ENCODE data around the gene P3H1.

The P3H1 gene

DNA sequence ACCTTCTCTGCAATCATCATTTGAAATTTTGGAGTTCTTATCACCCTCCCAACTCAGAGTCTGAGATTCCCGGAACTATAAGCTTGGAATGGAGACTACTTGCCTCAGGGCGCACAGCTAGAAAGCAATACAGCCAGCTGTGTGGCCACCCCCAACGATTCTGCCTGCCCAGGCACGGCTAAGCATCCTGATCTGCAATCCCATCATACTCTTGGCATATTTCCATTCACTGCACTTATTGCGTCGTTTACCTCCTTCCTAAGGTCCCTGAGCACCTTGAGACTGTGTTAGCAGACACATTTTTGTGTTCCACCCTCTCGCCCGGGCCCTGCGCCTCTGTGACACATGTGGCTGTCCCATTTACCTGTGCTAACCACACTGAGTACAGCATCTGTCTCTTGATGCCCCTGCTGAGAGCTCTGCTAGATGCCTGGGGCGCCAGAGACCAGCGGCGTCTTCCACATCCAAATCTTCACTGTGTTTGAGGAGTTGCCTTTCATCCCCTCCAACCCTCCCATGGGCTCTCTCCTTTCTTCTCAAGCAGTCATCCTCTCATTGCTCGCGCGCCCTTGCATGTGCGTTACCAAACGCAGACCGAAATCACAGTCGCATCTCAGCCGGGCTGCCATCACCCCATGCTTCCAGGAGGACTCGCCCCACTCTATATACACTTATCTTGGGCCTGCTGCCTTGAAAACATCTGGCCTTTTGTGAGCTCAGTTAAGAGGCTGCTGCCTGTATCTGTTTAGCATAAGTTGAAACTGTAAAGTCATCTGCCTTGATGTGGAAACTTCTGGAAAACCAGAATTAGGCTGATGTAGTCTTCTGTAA lies 23.3 kb downstream of the P3H1 start:
- no peak for DNase-seq (ENCODE audit: low spot score)

DNA sequence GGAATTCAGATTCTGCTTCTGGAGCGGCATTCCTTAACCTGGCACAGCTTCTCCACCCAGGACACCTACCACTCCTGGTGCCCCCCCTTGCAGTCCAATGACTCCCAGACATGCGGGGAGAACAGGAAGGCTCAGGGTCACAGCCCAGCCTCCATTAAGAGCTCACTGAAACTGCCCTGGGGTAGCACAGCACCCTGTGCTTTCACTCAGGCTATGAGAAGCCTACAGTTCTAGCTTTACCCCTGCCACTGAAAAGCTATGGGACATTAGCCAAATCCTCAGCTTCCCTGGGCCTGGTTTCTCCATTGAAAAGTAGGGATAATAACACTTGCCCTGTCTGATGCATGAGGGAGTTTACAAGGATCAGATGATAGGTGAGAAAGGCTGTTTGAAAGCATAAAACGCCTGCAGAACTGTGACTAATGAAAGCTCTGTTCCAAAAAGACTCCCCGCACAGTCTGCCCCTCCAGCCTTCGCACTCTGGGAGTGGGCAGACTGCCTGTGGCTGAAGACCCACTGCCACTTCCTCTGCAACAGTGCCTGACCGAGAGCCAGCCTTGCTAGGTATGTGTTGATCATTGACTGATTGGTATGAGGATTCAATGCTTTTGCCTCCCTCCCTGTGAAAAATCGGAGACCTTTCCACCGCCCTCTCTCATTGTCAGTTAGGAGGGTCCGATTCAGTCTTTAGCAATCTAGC lies 24.1 kb downstream of the P3H1 start:
- no peak for DNase-seq (ENCODE audit: low spot score)

DNA sequence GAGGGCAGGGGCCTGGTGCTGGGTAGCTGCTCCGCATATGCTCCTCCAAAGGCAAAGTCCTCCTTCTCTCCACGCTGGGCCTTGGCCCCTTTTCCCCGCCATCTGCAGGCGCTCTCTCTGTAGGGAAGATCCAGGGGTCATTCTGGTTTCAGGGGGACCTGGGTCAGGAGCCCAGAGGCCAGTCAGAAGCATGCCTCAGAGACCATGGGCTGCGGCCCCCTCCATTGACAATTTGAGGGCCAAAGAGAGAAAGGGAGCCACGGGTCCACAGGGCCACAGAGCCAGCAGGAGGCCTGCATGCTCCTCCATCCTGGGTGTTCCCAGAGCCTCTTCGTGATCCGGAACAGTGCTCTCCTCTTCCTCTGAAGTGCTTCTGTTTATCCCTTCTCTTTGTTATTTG lies 24.7 kb downstream of the P3H1 start:
- no peak for DNase-seq (ENCODE audit: low spot score)

DNA sequence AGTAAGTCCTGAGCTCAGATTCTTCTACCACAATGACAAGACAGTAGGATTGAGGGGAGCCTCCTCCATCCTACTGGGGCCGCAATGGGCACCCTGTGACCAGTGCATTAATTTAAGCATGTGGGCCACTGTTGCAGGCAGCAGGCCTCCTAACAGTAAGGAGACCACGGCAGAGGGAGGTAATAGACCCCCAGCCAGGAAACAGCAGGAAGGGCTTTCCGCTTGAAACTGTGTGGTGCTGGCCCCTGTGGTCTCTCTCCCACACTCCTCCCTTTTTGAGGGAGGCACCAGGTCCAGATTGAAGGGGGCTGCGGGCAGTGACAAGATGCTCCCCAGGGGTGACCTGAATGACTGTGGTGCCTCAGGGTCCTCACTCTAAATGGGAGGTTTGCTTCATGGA lies 25.1 kb downstream of the P3H1 start:
- DNase-seq (ENCODE audit: low spot score), result no peak

GRCh38 chr1:42740851-42741580 lies 25.8 kb downstream of the P3H1 start:
- no peak for DNase-seq (ENCODE audit: low spot score)

DNA sequence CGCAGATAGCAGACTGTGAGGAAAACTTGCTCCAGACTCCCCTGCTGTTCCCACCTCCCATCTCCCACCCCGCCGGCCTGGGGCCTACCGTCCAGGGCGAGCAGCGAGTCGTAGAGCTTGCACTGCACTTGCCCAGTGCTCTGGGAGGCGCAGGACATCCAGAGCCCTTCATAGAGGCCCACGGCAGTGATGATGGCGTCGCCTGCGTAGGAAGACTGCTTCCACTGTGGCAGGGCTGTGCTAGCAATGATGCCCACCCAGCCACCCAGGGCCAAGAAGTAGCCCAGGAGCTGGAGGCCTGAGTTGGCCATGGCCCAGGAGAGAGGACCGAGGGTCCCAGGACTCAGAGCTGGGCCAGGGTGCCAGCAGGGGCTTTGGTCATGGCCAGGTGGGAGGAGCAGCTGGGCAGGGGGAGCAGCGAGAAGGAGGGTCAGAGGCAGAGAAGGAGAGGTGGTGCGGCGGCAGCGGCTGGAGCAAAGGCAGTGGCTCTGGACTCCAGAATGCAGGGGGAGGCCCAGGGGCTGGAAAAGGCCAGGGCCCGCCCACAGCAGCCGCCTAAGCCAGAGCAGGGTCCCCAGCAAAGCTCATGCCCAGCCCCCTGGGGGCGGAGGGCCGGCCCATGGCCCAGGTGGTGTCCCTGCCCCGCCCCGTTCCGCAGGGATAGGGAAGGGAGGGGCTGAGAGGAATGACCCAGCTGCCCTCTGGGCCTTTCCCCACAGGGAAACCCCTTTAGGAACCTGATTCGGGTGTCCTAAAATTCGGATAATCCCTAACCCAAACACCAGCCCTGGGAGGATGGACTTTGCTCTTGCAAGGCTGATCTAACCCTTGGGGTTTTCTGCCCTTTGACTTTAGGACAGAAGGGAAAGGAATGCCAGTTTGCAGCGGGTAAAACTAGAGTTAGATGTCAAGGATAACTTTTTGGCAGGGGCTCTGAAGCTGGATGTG lies 26.8 kb downstream of the P3H1 start, which contains the start of gene CLDN19:
TSS of gene CLDN19 (minus strand) at position 484 of the 948 bp plus-strand sequence. CDS start at position 311, 173 bp downstream.
- no peak for DNase-seq (ENCODE audit: low spot score)

- DNase-seq (ENCODE audit: low spot score), result no peak
Measured at GRCh38 chr1:42738678-42739226, 28.1 kb downstream of the P3H1 start.

DNA sequence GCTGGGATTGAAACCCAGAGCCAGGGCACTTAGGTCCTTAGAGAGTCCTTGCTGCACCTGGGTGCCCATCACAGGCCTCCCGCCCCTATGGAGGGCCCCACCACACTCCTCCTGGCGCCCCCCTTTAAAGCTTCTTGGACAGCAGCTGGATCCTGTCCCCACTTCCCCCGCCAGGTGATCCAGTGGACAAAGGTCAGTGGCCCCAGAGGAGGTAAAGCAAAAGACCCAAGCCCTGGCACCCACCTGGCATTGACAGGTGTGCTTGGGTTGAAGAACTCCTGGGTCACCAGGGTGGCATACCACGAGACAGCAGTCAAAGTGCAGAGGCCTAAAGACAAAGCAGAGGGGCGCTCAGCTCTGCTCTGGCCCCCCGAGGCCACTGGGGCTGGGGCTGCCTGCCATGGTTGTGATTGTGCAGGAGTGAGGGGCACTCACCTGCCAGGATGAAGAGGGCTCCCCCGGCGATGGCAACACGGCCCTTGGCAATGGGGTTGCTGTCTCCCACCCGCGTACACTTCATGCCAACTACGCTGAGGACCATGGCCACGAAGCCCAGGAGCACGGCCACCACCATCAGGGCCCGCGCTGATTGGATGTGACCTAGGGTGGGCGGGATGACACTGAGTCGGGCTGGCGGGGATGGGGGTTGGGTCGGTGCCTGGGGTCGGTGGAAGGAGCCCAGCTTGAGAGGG lies 28.7 kb downstream of the P3H1 start:
- no peak for DNase-seq (ENCODE audit: low spot score)

- no peak for DNase-seq (ENCODE audit: low spot score)
Measured at GRCh38 chr1:42737257-42737656, 29.6 kb downstream of the P3H1 start.

DNA sequence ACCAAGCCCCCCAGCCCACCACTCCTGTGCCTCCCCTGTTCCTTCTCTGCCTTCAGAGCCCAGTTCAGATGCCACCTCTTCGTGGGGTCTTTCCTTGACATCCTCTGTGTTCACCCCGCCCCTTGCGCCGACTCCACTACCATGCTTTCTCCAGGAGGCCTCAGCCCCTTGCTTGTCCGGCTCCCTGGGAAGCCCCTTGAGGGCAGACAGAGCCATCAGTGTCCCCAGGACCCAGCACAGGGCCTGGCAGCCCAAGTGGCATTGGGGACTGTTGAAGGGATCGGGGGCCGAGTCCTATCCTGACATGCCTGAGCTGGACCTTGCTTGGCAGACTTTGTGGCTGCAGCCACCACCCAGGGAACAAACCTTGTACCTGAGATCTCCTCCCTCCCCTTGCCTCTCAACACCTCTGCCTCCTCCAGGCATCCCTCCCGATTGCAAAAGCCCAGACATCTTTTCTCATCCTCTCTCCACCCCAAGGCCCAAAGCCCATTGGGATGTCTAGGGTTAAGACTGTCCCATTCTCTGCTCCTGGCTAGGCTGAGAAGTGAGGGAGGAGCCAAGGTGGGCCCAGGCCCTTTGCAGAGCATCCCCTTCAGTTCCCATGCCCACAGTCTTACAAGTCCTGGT lies 30.1 kb downstream of the P3H1 start:
- DNase-seq (ENCODE audit: low spot score), result no peak

DNA sequence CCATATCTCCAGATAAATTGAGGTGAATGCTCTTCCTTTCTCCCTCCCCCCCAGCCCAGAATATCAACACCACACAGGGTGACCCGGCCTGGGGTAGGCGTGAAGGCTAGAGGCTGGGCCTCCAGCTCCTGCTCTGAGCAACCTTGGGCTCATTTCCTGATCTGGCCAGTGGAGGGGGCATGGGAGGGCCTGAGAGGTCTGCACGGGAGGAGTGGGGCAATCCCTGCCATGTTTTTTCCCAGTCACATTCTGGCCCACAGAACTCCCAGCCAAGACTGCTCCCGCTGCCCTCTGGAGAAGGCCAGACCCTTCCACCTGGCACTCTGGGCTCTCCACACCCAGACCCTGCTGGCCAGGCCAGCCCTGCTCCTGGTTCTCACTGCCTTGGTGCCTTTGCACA lies 30.7 kb downstream of the P3H1 start:
- DNase-seq (ENCODE audit: low spot score), result no peak

DNA sequence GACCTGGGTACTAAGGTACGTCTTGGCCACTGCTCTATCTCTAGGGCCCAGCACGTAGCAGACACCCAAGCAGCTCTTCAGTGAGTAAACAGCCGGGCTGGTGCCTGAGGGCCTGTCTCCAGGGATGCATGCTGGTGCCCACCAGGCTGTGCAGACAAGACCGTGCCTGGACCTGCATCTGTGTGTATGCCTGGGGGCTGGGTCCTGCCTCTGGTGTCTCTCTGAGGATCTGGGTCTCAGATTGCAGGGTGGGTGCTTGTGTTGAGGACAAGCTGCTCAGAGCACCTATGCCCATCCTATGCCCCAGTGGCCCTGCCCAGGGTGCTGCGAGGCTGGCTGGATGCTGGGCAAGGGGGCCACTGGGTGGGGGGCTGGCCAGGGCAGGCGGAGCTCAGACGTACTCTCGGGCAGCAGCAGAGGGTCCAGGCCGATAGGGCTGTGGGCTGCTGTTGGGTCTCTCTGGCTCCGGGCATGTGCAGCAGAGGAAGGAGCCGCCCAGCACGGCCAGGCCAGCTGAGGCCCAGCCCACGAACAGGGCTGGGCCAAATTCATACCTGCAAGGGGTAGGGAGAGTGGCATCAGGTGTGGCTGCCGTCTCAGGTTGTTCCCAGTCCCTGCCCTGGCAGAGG lies 31.2 kb downstream of the P3H1 start:
- no peak for DNase-seq (ENCODE audit: low spot score)

DNA sequence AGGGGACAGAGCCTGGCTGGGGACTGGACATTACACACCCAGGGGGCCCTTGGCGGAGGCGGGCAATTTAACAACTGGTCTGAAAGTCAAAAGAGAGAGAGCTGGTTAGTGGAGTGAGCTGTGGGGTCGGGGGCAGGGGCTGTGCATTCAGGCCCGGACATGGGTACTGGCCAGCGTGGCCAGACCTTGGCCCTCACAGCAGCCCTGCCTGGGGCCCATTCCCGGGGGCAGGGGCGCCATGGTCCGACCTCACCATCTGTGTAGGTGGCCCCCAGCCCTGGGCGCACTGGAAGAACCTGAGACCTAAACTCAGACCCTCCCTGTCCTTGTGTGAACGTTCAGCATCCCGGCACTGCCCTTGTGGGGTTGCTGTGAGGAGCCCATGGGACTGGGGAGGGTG lies 31.8 kb downstream of the P3H1 start:
- no peak for DNase-seq (ENCODE audit: low spot score)

DNA sequence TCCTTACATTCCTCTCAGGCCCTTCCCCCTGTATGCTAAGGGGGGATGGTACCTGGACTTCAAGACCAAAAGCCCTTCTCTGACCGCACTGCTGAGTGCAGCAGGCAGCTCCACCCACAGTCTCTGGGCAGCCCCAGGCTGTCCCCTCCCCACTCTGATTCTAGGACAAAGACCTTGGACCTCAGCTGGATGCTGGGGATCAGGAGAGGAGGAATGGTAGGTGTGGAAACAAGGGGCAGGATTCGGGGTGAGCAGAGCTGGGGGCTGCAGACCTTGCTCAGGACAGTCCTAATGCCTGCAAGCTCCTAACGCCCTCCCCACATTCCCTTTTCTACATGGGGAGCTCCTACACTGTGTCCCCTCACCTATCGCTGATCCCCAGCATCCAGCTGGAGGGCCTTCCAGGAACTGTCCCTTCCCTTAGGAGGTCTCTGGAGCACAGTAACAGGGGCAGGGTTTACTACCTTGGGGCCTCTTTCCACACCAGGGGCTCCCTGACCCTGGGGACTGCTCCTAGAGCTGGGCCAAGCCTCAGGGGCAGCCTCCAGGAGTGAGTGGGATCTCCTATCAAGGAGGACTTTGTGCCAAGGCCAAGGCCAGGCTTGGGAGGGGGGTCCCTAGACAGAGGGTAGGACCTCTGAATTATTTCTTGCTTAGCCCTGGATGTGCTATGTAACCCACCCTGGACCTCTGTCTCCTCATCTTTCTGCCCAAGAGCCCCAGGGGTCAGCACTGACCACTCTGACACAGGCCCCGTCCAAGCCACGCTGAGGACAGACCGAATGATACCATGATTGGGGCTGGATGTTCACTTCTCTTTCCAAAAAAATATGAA lies 32.4 kb downstream of the P3H1 start:
- no peak for DNase-seq (ENCODE audit: low spot score)

DNA sequence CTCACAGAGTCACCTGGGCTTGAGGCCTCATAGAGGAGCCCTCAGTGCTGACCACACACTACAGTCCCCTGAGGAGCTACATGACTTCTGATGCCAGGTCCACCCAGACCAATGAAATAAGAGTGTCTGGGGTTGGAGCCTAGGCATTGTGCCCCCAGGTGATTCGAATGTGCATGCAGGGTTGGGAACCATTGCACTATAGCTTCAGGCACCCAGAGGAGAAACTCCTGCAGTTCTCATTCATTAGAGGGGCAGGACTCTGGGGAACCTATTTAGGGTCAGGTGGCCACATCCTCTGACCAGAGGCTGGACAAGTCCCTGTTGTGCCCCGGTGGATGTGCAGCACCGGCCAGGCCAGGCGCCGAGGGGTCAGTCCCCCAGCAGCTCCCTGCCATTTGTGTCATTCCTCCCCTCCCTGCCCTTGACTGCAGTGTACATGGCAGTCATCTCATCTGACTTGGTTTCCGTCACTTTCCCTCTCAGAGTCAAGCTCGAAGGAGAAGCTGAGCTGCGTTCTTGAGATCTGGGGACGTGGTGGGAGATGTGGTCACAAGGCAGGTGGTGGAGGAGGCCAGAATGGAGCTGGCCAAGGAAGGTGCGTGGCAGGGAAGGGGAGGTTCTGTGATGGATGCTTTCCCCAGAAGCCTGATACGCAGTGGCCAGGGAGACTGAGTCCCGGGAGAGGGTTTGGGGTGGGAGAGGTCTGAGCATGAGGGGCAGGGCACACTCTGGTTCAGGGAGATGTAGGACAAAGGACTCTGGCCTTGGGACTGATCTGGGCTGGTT lies 33.2 kb downstream of the P3H1 start:
- DNase-seq (ENCODE audit: low spot score), result no peak

- DNase-seq (ENCODE audit: low spot score), result no peak
Measured at GRCh38 chr1:42732126-42732680, 34.6 kb downstream of the P3H1 start.

GRCh38 chr1:42731585-42731984 lies 35.2 kb downstream of the P3H1 start:
- no peak for DNase-seq (ENCODE audit: low spot score)

- peak; percentile 42 for DNase-seq (ENCODE audit: low spot score)
Measured at GRCh38 chr1:42730988-42731387, 35.8 kb downstream of the P3H1 start.

Measured in SW480 (cell line).